Gastroesophageal sphincter (tissue), 3 donors: ENCODE results near the gene COL20A1.

Experiments
- CTCF ChIP-seq, 4 experiments: fragments of 200-600 bp in 2 of 4; fragments of 450-650 bp in 2 of 4; sonication (generic) in 1 of 4; IDR thresholded peaks; one replicate each; pipeline ENCODE4 v1.5.1; 2017 to 2019; ENCODE audit warnings: antibody characterized with exemption in 4 of 4, mild to moderate bottlenecking in 2 of 4, moderate library complexity in 2 of 4
- EP300 ChIP-seq: sonication (generic); formaldehyde crosslinking; IDR thresholded peaks from one replicate; pipeline ENCODE4 v1.6.1; 2017; ENCODE audit warnings: antibody characterized with exemption, mild to moderate bottlenecking
- POLR2A ChIP-seq, 2 donors: fragments of 450-650 bp; IDR thresholded peaks; one replicate each; pipeline ENCODE4 v1.6.1; 2017; ENCODE audit warnings: antibody characterized with exemption in 2 of 2, mild to moderate bottlenecking in 2 of 2, moderate library complexity in 1 of 2
- POLR2AphosphoS5 ChIP-seq: sonication (generic); formaldehyde crosslinking; IDR thresholded peaks from one replicate; pipeline ENCODE4 v1.6.1; 2017; ENCODE audit warnings: antibody characterized with exemption

- no peak for TF ChIP-seq CTCF (IDR thresholded peaks at IDR 0.05)
- no peak for TF ChIP-seq POLR2AphosphoS5
- TF ChIP-seq POLR2A (IDR thresholded peaks at IDR 0.05) = no peak
- TF ChIP-seq EP300 = no peak
These were observed 40.7 kb upstream of the COL20A1 start for GRCh38 chr20:63252284-63252711.
